OCI-M2 (cell line): ENCODE measurements around the gene POU4F1.

Experiments used
- DNase-seq: peaks from one replicate; lab custom pipeline; 2025; ENCODE audit not compliant: unreplicated experiment; lab: John Stamatoyannopoulos, UW

POU4F1 gene, protein sequence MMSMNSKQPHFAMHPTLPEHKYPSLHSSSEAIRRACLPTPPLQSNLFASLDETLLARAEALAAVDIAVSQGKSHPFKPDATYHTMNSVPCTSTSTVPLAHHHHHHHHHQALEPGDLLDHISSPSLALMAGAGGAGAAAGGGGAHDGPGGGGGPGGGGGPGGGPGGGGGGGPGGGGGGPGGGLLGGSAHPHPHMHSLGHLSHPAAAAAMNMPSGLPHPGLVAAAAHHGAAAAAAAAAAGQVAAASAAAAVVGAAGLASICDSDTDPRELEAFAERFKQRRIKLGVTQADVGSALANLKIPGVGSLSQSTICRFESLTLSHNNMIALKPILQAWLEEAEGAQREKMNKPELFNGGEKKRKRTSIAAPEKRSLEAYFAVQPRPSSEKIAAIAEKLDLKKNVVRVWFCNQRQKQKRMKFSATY

DNA sequence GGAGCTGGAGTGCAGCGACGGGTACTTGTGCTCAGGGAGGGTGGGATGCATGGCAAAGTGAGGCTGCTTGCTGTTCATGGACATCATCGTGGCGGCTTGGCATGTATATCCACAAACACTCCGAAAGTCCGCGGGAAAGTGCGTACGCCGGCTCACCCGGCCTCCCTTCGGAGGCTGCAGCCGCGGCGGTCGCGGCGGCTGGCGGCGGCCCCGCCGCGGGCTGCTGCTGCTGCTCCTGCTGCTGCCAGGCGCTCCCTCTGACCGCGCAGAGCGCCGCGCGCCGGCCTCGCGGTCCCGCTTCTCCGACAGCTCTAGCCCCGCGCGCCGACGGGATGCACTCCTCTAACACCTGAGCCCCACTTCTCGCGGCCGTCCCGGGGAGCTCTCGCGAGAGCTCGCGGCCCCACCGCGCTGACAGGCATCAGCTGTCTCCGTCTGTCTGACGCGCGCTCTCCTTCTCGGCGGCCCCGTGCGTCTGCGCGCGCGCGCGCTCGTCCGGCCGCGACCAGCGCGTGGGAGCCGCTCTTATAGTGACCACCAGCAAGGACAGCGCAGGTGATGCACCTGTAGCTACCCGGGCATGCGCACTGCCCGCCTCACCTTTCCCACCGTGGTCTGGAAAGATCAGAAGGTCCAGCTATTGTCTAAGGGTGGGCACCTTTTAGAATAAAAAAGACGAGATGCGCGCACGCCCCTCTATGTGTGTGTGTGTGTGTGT is at the start of gene POU4F1:
Gene POU4F1 (minus strand): TSS at position 313 of the 718 bp plus-strand sequence. CDS start 226 bp downstream, at position 87.
- DNase-seq = no peak

DNA sequence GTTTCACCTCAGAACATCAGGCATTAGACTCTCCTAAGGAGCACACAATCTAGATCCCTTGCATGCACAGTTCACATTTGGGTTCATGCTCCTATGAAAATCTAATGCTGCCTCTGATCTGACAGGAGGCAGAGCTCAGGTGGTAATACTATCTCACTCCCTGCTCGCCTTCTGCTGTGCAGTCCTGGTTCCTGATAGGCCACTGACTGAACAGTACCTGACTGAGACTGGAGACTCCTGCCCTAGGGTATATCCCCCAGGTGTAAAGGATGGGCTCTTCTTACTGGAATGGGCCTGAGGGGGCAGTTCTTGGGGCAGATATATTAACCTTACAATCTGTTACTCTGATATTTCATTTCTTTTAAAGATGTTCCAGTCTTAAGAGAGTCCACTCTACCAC is 49.3 kb upstream of the POU4F1 start:
- DNase-seq = no peak

DNA sequence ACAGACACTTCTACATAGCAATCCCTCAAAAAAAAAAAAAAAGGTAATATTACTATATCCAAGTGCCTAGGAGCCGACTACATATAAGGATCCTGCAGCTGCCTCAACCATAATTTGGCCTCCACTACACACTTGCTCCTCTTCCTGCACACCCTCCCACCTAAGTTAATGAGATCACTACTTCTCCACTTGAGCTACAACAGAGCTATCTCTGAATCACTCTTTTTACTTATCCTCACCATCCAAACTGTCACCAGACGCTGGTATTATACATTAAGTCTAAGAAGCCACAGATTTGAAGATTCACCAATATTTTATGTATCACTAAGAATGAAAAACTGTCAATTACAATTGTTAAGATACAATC is 47.3 kb upstream of the POU4F1 start:
- no peak for DNase-seq

DNA sequence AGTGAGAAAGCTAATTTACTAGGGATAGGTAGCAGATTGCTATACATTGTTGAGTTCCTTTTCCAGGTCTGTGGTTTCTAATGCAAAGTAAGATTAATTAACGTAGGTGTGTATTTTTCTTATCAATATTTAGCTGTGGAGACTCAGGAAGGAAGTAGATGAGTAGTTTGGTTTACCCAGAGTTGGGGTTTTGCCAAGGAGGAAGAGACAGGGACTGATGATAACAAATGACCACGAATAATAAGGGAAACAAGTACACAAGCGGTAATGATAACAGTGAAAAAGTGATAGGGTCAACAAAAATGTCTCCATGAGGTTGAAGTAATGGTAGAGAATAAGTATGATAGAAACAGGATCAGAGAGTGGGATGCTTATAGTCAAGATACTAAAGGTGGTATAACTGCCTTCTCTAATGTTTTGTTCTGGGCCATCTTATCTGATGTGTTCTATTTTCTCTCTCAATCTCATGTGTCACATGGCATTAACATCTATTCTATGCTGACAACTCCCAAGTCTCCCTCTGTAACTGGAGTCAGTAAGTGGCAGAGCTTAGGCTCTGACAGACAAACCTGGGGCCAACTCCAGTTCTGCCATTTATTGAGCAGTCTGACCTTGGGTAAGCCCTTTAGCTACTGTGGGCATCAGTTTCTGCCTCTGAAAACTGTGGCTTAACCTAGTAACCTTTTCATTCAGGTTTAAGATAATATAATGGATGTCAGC is 46.8 kb upstream of the POU4F1 start:
- DNase-seq = no peak

DNA sequence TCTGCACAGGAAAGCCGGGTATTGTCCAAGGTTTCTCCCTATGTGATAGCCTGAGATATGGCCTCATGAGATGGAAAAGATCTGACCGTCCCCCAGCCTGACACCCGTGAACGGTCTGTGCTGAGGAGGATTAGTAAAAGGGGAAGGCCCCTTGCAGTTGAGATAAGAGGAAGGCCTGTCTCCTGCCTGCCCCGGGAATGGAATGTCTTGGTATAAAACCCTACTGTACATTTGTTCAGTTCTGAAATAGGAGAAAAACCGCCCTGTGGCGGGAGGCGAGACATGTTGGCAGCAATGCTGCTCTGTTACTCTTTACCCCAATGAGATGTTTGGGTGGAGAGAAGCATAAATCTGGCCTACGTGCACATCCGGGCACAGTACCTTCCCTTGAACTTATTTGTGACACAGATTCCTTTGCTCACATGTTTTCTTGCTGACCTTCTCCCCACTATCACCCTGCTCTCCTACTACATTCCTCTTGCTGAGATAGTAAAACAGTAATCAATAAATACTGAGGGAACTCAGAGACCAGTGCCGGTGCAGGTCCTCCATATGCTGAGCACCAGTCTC is 43.8 kb upstream of the POU4F1 start:
- DNase-seq = peak; percentile 53

DNA sequence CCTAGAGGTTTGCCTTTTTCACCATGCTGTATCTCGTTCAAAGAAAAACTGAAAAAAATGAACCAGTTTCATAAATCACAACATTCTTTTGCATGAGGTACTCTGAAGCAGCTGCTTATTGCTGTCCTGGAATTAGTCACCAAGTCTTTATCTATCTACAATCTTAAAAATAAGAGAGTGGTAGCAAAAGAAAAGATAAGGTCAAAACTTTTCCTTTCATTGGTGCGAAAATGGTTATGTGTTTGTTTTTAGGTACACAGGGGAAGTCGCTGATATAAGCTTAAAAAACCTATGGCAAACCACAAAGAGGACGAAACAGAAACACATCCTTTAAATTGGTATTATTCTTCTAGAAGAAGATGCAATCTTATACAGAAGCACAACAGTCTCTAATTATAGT is 34.9 kb upstream of the POU4F1 start:
- no peak for DNase-seq

DNA sequence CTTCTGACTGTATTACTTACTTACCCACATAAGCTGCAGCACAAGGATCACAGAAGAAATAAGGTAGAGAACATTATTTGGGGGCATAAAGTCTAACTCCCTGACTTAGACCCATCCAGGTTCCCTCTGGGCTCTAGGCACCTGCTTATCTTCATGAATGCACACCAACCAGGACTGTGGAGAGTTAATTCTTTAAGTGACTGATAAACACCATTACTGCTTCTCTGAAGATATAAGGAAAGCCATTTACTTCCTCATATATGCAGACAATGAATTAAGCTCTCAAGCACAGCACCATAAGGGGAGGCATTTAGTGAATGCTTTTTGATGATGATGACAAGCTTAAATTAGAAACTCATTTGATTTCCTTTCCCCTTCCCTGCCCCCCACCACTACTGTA is 33.1 kb upstream of the POU4F1 start:
- DNase-seq = peak; percentile 21

DNA sequence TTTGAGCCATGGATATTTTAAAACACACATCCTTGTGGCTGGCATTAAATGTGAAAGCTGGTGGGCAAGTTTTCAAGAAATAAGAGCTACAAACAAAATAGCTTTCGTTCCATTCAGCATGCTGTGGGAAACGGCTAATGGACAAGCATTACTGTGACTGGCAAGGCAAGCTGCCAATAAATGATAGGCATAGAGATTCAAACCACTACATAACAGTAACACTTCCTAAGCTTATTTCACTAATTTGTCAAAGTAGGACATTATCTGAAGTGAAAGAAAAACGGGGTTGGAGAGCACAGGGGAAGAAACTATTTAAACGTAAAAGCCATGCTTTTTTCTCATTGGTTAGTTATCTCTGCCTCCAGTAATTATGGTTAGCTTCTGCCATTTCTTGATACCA is 29.6 kb upstream of the POU4F1 start:
- no peak for DNase-seq

DNA sequence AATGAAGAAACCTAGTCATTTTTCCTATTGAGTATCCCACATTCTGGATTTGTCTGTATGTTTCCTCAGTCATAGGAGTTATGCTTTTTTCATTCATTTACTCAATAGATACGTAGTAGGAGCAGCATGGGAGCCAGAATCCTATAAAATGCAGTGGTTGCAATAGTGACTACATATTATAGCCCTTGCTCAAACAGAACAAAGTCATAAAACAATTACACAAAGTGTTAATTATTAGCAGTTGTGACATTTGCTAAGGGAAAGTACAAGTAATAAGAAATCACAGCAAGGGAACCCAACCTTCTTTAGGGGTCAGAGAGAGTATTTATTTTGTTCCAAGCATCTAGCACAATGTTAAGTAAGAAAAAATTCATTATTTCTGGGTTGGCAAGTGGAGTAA is 27.7 kb upstream of the POU4F1 start:
- no peak for DNase-seq

DNA sequence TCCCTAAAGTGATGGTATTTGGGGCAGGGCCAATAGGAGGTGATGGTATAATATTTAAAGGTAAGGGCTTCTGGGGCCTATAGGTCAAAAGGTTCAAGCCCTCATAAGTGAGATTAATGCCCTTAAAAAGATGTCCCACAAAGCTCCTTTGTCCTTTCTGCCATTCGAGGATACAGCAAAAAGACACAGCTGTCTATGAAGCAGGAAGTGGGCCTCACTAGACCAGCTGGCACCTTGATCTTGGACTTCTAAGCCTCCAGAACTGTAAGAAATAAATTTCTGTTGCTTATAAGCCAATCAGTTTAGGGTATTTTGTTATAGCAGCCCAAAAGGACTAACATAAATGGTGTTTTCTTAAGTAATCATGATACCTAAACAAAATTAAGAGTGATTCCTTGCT is 27.2 kb upstream of the POU4F1 start:
- no peak for DNase-seq

DNA sequence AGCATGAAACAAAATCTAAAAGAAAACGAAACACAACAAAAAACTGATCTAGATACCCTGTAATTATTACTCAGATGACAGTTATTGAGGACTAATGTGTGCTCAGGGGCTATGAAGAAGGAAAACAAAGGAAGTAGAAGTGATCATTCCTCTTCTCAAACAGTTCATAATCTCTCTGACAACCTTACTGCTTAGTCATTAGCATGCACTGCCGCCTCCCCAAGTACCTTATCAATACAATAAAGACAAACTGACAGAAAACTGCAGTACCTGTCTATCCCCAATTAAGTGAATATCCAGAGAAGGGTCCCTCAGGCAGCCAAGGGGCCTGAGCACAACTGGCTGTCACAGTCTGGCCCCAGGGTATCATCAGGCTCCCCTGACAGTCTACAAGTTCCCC is 22.0 kb upstream of the POU4F1 start:
- no peak for DNase-seq

DNA sequence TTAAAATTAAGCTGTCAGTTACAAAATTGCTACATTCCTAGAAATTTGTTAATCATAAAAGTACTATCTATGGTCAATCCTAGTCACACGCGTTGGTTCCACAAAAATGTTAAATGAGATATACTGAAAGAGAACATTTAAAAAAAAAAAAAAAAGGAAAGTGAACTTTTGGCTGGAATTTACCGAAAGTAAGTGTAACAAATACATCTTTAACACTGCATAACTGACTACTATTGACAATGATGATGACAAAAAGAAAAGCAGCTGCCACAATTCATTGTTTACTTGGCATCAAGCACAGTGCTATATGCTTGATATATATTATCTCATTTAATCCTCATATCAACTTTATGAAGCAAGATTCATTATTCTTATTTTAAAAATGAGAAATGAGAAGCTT is 19.8 kb upstream of the POU4F1 start:
- DNase-seq = no peak

DNA sequence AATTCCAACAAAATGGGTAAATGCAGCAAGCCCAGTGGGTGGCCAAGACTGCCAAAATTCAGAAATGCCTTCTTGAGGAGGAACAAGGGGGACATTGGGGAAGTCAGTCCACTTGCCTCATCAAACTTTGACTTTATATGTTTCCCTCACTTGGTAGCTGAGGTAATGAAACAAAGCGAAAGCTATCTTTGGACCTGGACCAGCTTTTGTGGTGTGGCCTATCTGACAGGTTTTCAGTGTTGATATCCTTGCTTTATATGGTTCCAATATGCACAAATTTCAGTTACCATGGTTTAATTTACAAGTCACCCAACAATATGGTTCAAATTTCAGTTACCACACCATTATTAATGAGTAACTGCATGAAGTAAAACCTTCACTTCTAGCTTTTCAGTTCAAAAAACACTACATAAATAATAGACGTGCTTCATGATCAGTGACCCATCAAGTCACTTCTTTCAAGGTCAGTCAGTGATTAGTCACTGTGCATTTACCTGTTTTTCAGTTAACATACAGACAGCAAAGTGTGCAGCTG is 17.7 kb upstream of the POU4F1 start:
- DNase-seq = no peak

DNA sequence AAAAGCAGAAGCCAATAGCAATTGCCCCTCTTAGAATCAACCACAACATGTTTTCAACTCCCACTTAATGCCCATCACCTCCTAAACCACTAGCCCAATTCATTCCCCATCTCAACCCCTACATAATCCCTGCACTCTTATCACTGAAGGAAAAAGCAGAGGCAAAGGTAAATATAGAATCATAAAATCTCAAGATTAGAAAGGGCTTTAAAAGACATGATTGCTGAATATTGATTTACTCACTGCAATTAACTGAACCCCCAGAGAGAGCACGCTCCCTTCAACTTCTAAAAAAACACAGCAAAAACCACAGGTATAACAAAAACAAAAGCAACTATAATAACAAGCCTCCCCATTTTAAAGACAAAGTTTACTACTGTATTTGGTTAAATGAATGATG is 15.1 kb upstream of the POU4F1 start:
- DNase-seq = no peak

DNA sequence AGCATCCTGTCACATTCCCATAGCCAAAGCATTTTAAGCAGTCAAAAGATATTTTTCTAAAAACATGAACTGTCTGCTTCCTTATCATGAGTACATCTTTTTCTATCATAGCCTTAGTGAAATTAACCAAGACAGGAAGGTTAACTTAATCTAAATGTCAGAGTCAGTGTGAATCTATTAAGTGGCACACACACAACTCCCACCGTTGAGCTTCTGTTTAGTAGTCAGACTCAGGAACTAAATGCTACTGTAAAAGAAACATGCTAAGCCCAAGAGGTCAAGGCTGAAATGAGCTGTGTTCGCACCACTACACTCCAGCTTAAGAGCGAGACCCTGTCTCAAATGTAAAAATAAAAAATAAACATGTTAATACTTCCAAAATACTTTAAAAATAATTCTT is 7.7 kb upstream of the POU4F1 start:
- DNase-seq = no peak

DNA sequence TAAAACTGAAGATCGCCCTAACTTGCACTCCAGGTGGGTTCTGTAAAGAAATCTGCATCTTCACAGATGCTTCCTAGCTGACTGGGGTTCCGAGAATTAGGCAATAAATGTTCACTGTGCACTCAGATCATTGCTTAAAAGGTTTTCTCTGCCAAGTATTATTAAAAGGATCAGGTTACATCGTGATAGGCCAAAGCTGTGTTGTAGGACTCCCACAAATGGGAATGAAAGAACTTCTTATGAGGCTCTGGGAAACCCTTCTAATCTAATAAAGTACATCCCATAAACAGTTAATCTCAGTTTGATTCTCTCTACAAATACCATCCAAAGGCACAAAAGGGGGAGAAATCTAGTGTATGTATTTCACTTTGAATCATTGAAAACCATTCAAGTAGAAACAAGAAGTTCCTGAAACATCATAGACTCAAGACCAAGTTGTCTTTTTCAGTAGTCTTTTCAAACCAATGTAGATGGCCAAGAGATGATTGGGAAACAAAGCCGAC is 7.1 kb upstream of the POU4F1 start:
- no peak for DNase-seq

DNA sequence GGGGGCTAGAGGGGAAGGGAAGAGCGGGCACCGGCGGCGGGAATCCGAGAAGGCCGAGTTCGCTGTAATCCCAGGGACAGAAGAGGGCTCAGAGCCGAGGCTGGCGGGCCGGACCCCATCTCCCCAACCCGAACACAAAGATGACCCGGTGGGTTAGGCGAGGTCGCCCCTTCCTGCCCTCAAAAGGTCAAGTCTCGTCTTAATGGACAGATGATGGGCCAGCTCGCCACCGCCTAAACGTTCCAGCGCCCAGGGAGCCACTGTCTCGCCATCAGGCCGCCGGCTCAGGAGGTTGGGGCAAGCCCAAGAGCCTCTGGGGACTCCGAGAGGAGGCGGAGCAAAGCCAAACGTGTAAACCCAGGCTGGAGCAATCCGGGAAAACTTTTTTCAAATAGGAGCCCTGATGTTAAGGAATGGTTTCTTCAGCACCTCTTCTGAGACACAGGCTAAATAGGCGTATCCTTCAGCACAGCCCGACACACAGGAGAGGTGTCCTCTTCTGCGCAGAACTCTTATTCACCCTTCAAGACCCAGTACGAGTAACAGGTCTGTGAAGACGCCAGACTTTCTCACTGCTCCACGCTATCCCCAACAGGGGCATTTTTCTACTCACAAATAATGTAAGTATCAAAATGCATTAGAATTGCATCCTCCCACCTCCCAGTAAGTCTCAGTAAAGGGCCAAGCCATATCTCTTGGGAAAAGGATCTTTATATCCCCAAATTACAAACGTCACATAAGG is 6.3 kb upstream of the POU4F1 start:
- DNase-seq = no peak

DNA sequence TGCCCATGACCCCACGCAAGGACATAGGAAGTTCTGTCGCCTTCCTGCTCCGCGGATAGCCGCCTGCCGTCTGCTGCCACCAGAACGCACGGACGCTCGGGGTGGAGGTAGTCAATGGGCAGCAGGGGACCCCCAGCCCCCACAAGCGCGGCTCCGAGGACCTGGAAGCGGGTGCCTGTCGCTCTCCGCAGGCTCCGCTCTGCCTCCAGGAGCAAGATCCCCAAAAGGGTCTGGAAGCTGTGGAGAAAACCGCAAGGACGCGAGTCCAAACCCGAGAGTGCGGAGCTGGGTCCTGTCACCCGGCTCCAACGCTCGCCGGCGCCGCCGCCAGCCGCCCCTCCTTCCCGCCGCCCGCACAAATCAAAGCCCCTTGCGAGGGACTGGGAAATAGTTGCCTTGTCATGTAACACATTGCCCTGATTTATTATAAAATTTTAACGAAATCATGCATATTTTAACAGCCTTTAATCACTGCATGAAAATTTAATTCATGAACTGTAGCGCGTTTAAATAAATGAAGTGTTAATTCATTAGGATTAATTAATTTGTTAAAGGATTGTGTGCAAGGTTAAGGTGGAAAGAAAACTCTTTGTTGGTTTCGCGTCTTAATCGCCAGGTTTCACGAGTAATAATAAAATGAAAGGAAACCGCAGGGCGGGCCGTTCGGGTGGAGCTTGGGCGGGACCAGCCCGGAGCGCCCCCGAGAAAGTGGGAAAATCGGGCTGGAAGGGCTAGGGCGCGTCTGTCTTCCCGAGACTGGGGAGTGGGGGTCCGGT is 5.5 kb upstream of the POU4F1 start:
- DNase-seq = no peak

DNA sequence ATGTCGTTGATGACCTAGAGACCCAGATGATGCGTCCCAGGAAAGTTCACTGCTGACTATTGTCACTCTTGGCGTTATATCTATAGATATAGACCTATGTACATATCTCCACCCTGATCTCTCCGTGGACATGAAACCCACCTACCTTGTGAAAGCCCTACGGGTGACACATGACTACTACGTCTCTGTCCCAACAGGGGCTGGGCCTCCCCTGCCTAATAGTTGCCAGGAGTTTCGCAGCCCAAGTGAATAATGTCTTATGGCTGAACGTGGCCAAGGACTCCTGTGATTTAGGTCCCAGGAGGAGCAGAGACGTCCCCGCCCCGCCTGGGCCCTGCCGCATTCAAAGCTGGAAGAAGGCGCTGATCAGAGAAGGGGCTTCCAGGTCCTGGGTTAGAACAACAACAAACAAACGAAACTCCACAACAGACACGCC is 4.9 kb upstream of the POU4F1 start:
- no peak for DNase-seq
